ENCODE results near the gene RAB35. TPM values are rescaled to one million over a fixed set of nuclear protein-coding genes. Genes with fewer than 3 reads are reported as not detected.

The RAB35 gene
- polyA plus RNA-seq, 1 donor, result 29.4 TPM

GRCh38 chr12:120109570-120110267 lies 6.8 kb downstream of the RAB35 start:
- Histone ChIP-seq H3K4me1 (ENCODE audit: control insufficient read depth, insufficient read depth, low read length) (peaks cover 7% of the 10 kb centered on the region), H3K27ac (ENCODE audit: low read length) (no peak overlapping the region), H3K4me3 (ENCODE audit: low read length) (no peak overlapping the region), H3K9me3 (ENCODE audit: control insufficient read depth, low read depth, low read length) (no peaks in the 10 kb centered on the region), H3K27me3 (ENCODE audit: control insufficient read depth, insufficient read depth, low read length) (no peaks in the 10 kb centered on the region), H3K36me3 (ENCODE audit: control insufficient read depth, insufficient read depth, low read length) (peaks cover 34% of the 10 kb centered on the region)
- DNase-seq, result no peak
- WGBS (ENCODE audit: insufficient coverage, low lambda C conversion rate), result no CpG with 5 or more reads among the region's 10 CpGs

GRCh38 chr12:120106151-120106550 lies 10.4 kb downstream of the RAB35 start:
- Histone ChIP-seq H3K4me1 (ENCODE audit: control insufficient read depth, insufficient read depth, low read length) (peaks cover 12% of the 10 kb centered on the region), H3K9me3 (ENCODE audit: control insufficient read depth, low read depth, low read length) (no peaks in the 10 kb centered on the region), H3K36me3 (ENCODE audit: control insufficient read depth, insufficient read depth, low read length) (peaks cover 49% of the 10 kb centered on the region), H3K4me3 (ENCODE audit: low read length) (no peak overlapping the region), H3K27ac (ENCODE audit: low read length) (no peak overlapping the region), H3K27me3 (ENCODE audit: control insufficient read depth, insufficient read depth, low read length) (no peaks in the 10 kb centered on the region)
- no peak for DNase-seq
- 100% methylated on average over 1 of the region's 1 CpG for WGBS (ENCODE audit: insufficient coverage, low lambda C conversion rate)

- no peak for DNase-seq
- Histone ChIP-seq H3K9me3 (ENCODE audit: control insufficient read depth, low read depth, low read length) (no peaks in the 10 kb centered on the region), H3K4me1 (ENCODE audit: control insufficient read depth, insufficient read depth, low read length) (peaks cover 12% of the 10 kb centered on the region), H3K36me3 (ENCODE audit: control insufficient read depth, insufficient read depth, low read length) (peaks cover 66% of the 10 kb centered on the region), H3K27me3 (ENCODE audit: control insufficient read depth, insufficient read depth, low read length) (no peaks in the 10 kb centered on the region), H3K27ac (ENCODE audit: low read length) (no peak overlapping the region), H3K4me3 (ENCODE audit: low read length) (no peak overlapping the region)
- WGBS (ENCODE audit: insufficient coverage, low lambda C conversion rate), result no CpG with 5 or more reads among the region's 13 CpGs
Measured at GRCh38 chr12:120103371-120103770, 13.2 kb downstream of the RAB35 start.

- peaks cover 66% of the 10 kb centered on the region for H3K36me3 ChIP-seq (ENCODE audit: control insufficient read depth, insufficient read depth, low read length)
Measured at GRCh38 chr12:120103044-120103338, 13.6 kb downstream of the RAB35 start.

GRCh38 chr12:120102189-120103043 lies 14.1 kb downstream of the RAB35 start:
- no CpG with 5 or more reads among the region's 30 CpGs for whole genome bisulfite sequencing (ENCODE audit: insufficient coverage, low lambda C conversion rate)
- Histone ChIP-seq H3K4me3 (ENCODE audit: low read length) (no peak overlapping the region), H3K27ac (ENCODE audit: low read length) (no peak overlapping the region), H3K9me3 (ENCODE audit: control insufficient read depth, low read depth, low read length) (no peaks in the 10 kb centered on the region), H3K27me3 (ENCODE audit: control insufficient read depth, insufficient read depth, low read length) (no peaks in the 10 kb centered on the region), H3K36me3 (ENCODE audit: control insufficient read depth, insufficient read depth, low read length) (peaks cover 64% of the 10 kb centered on the region), H3K4me1 (ENCODE audit: control insufficient read depth, insufficient read depth, low read length) (peaks cover 12% of the 10 kb centered on the region)
- DNase-seq, result no peak

More at GRCh38 chr12:120103044-120103338, 13.6 kb downstream of the RAB35 start:
- DNase-seq, result no peak
- Histone ChIP-seq H3K27ac (ENCODE audit: low read length) (no peak overlapping the region), H3K9me3 (ENCODE audit: control insufficient read depth, low read depth, low read length) (no peaks in the 10 kb centered on the region), H3K27me3 (ENCODE audit: control insufficient read depth, insufficient read depth, low read length) (no peaks in the 10 kb centered on the region), H3K4me3 (ENCODE audit: low read length) (no peak overlapping the region), H3K4me1 (ENCODE audit: control insufficient read depth, insufficient read depth, low read length) (peaks cover 12% of the 10 kb centered on the region)
- WGBS (ENCODE audit: insufficient coverage, low lambda C conversion rate), result no CpG with 5 or more reads among the region's 11 CpGs

- Histone ChIP-seq H3K36me3 (ENCODE audit: control insufficient read depth, insufficient read depth, low read length) (peaks cover 68% of the 10 kb centered on the region), H3K4me1 (ENCODE audit: control insufficient read depth, insufficient read depth, low read length) (peaks cover 12% of the 10 kb centered on the region), H3K27ac (ENCODE audit: low read length) (no peak overlapping the region), H3K27me3 (ENCODE audit: control insufficient read depth, insufficient read depth, low read length) (no peaks in the 10 kb centered on the region), H3K4me3 (ENCODE audit: low read length) (no peak overlapping the region), H3K9me3 (ENCODE audit: control insufficient read depth, low read depth, low read length) (no peaks in the 10 kb centered on the region)
- WGBS (ENCODE audit: insufficient coverage, low lambda C conversion rate), result no CpG with 5 or more reads among the region's 13 CpGs
- DNase-seq, result no peak
Measured at GRCh38 chr12:120101617-120102016, 14.9 kb downstream of the RAB35 start.

GRCh38 chr12:120101182-120101581 lies 15.4 kb downstream of the RAB35 start:
- no peaks in the 10 kb centered on the region for H3K9me3 ChIP-seq (ENCODE audit: control insufficient read depth, low read depth, low read length)
- no peak overlapping the region for H3K4me3 ChIP-seq (ENCODE audit: low read length)
- no peaks in the 10 kb centered on the region for H3K27me3 ChIP-seq (ENCODE audit: control insufficient read depth, insufficient read depth, low read length)
- WGBS (ENCODE audit: insufficient coverage, low lambda C conversion rate), result no CpG with 5 or more reads among the region's 11 CpGs
- H3K27ac ChIP-seq (ENCODE audit: low read length), result no peak overlapping the region
- peaks cover 12% of the 10 kb centered on the region for H3K4me1 ChIP-seq (ENCODE audit: control insufficient read depth, insufficient read depth, low read length)
- peaks cover 72% of the 10 kb centered on the region for H3K36me3 ChIP-seq (ENCODE audit: control insufficient read depth, insufficient read depth, low read length)
- no peak for DNase-seq

- H3K4me3 ChIP-seq (ENCODE audit: low read length), result no peak overlapping the region
- no peak for DNase-seq
- no peaks in the 10 kb centered on the region for H3K27me3 ChIP-seq (ENCODE audit: control insufficient read depth, insufficient read depth, low read length)
- peaks cover 12% of the 10 kb centered on the region for H3K4me1 ChIP-seq (ENCODE audit: control insufficient read depth, insufficient read depth, low read length)
- WGBS (ENCODE audit: insufficient coverage, low lambda C conversion rate), result 93% methylated on average over 3 of the region's 21 CpGs
- H3K9me3 ChIP-seq (ENCODE audit: control insufficient read depth, low read depth, low read length), result no peaks in the 10 kb centered on the region
- peaks cover 75% of the 10 kb centered on the region for H3K36me3 ChIP-seq (ENCODE audit: control insufficient read depth, insufficient read depth, low read length)
- no peak overlapping the region for H3K27ac ChIP-seq (ENCODE audit: low read length)
Measured at GRCh38 chr12:120100630-120101029, 15.9 kb downstream of the RAB35 start.

- DNase-seq, result no peak
- Histone ChIP-seq H3K4me1 (ENCODE audit: control insufficient read depth, insufficient read depth, low read length) (peaks cover 5% of the 10 kb centered on the region), H3K9me3 (ENCODE audit: control insufficient read depth, low read depth, low read length) (no peaks in the 10 kb centered on the region), H3K27ac (ENCODE audit: low read length) (no peak overlapping the region), H3K27me3 (ENCODE audit: control insufficient read depth, insufficient read depth, low read length) (no peaks in the 10 kb centered on the region), H3K36me3 (ENCODE audit: control insufficient read depth, insufficient read depth, low read length) (peaks cover 73% of the 10 kb centered on the region), H3K4me3 (ENCODE audit: low read length) (no peak overlapping the region)
- WGBS (ENCODE audit: insufficient coverage, low lambda C conversion rate), result no CpG with 5 or more reads among the region's 11 CpGs
Measured at GRCh38 chr12:120099738-120100137, 16.8 kb downstream of the RAB35 start.

GRCh38 chr12:120098756-120099470 lies 17.6 kb downstream of the RAB35 start:
- Histone ChIP-seq H3K4me1 (ENCODE audit: control insufficient read depth, insufficient read depth, low read length) (no peaks in the 10 kb centered on the region), H3K27ac (ENCODE audit: low read length) (no peak overlapping the region), H3K9me3 (ENCODE audit: control insufficient read depth, low read depth, low read length) (no peaks in the 10 kb centered on the region), H3K4me3 (ENCODE audit: low read length) (no peak overlapping the region), H3K27me3 (ENCODE audit: control insufficient read depth, insufficient read depth, low read length) (no peaks in the 10 kb centered on the region), H3K36me3 (ENCODE audit: control insufficient read depth, insufficient read depth, low read length) (peaks cover 71% of the 10 kb centered on the region)
- DNase-seq, result no peak
- no CpG with 5 or more reads among the region's 36 CpGs for WGBS (ENCODE audit: insufficient coverage, low lambda C conversion rate)
